Activated T-helper 1 cell treated with Interleukin-2 at 50 U/mL for 16 hours (primary cell): ENCODE results near the gene LRRIQ4.
A peak's percentile ranks its signal among the peaks of the same experiment; 100 is the strongest.

Experiments
- DNase-seq: peaks from one replicate; pipeline ENCODE4 v3.0.0-alpha.2; 2020; ENCODE audit warnings: low read depth

LRRIQ4 gene

GRCh38 chr3:169857811-169858210 is 45.1 kb downstream of the LRRIQ4 start:
- no peak for DNase-seq

DNA sequence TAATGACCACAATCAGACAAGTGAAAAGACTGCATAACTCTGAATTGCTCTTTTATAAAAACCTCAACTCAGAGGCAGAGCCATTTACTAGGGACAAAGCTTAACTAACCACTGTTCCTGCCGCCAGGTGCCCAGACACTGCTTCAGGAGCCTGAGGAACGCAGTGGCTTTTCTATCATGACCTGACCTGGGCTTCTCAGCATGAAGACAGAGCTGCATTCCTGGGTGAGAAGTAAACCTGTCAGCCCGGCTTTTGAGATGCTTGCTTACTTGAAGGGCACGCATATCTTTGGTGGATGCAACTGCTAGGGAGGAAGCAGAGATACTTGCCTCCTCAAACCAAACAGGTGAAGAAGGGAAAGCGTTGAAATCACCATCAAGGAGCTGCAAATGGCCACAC is 49.2 kb downstream of the LRRIQ4 start:
- no peak for DNase-seq

DNA sequence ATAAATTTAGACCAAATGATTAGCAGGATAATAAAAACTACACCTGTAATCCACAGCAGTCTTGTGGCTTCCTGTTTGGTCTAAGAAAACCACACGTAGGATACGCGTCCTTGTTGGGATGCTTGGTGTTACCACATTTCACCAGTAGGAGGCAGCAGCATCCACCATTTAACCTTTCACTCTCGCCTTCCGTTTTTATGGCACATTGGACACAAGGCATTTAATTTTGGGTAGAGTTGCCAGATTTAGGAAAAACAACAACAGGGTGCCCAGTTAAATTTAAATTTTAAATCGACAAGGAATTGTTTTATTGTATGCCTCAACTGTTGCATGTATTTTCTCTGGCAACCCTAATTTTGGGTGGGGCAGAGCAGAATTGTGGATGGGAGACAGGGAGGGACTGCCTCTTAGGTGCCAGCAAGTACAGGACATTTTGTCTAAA is 50.8 kb downstream of the LRRIQ4 start:
- DNase-seq: peak; percentile 31

DNA sequence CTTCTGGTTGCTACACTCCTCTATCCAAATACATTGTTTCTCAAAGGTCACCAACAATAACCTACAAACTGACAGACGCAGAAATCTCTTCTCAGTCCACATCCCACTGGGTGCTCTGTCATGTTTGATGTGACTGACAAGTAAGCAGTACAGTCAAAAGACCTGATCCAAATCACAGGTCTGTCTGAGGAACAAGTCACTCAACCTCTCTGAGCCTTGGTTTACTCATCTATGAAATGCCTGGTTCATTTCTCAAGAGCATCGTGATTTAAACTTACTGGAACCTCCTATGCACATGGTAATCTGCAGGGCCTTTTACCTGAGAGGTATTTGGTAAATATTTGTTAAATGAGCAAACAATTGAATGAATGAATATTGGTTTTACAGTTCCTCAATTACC is 51.6 kb downstream of the LRRIQ4 start:
- no peak for DNase-seq

GRCh38 chr3:169865176-169865767 is 52.6 kb downstream of the LRRIQ4 start:
- no peak for DNase-seq

- no peak for DNase-seq
These were observed 55.0 kb downstream of the LRRIQ4 start for GRCh38 chr3:169867584-169868210.

GRCh38 chr3:169868369-169868768 is 55.7 kb downstream of the LRRIQ4 start:
- DNase-seq: no peak

GRCh38 chr3:169869484-169870220 is 57.0 kb downstream of the LRRIQ4 start, which contains the start of gene LRRC31:
Gene LRRC31 (minus strand): TSS chr3:169869935. CDS start chr3:169869807, 128 bp downstream.
- no peak for DNase-seq

GRCh38 chr3:169871129-169871886 is 58.6 kb downstream of the LRRIQ4 start:
- no peak for DNase-seq

GRCh38 chr3:169879013-169879557 is 66.4 kb downstream of the LRRIQ4 start:
- DNase-seq: no peak

DNA sequence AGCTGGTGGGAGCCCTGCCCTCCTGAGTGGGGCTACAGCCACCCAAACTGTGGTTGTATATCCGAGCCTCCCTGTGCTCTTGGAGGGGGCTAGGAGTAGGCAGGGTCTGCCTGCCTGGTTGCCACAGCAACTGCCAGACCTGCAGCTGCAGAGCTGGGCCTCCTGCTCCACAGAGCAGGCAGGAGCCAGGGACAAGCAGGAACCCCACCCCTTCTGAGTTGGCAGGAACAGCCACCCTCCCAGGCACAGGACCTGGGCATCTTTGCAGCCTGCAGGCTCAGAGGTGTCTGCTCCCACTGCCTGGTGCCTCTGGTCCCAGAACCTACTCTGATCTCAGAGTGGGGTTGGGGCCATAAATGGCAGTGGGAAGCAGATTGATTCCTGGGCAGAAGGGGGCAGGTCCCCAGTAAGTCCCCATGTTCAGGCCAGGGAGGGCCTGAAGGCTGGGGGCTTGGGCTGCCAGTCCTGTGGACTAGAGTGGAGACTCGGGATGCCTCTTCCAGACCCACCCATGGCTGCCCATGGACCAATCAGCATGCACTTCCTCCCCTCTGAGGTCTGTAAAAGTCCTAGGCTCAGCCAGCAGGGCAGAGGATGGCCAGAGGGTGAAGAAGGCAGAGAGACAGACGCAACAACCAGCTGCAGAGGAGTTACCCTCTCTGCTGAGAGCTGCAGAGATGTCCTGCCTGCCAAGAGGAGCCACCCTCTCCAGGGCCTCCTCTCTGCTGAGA is 67.3 kb downstream of the LRRIQ4 start:
- DNase-seq: no peak

GRCh38 chr3:169880576-169881250 is 68.0 kb downstream of the LRRIQ4 start:
- DNase-seq: no peak

- DNase-seq: no peak
These were observed 74.0 kb downstream of the LRRIQ4 start for GRCh38 chr3:169886671-169887070.
